IPS DF 6.9 (cell line): ENCODE data around the gene C11orf54.
"Not testable (repeated sequence)": the region's sequence is repeated elsewhere in the genome, so short reads cannot be mapped to it uniquely, and the experiment has no call there.

ENCODE experiments used
- DNase-seq: peaks from one replicate; pipeline ENCODE4 v3.0.0-alpha.2; 2013; ENCODE audit warnings: low read depth, low spot score
- H3K27ac ChIP-seq: one replicate; pipeline ENCODE4 v1.5.1; 2013; ENCODE audit warnings: low read length, control low read depth
- H3K27me3 ChIP-seq: 2 replicates; pipeline ENCODE4 v1.6.1; 2013; ENCODE audit warnings: mild to moderate bottlenecking, low read length; ENCODE audit not compliant: control insufficient read depth, insufficient read depth
- H3K36me3 ChIP-seq: 2 replicates; pipeline ENCODE4 v1.6.1; 2013; ENCODE audit warnings: low read length; ENCODE audit not compliant: control insufficient read depth, insufficient read depth
- H3K4me1 ChIP-seq: 2 replicates; pipeline ENCODE4 v1.6.1; 2013; ENCODE audit warnings: low read length; ENCODE audit not compliant: control insufficient read depth, insufficient read depth
- H3K4me3 ChIP-seq: 2 replicates; pipeline ENCODE4 v1.5.1; 2013; ENCODE audit warnings: mild to moderate bottlenecking, low read length
- H3K9me3 ChIP-seq: 2 replicates; pipeline ENCODE4 v1.6.1; 2013; ENCODE audit warnings: low read length, inconsistent platforms; ENCODE audit not compliant: control insufficient read depth, insufficient read depth
- WGBS: extraction: QIAGEN DNeasy Blood & Tissue Kit; methylation state at CpG from one replicate; pipeline ENCODE4 v1.1.7; 2013; ENCODE audit warnings: mixed read lengths, missing lambda C conversion rate; ENCODE audit not compliant: insufficient read length, insufficient coverage; 5-methylcytosine and 5-hydroxymethylcytosine counted together

Gene C11orf54

GRCh38 chr11:93745005-93745755 is 3.7 kb downstream of the C11orf54 start:
- DNase-seq, H3K27ac ChIP-seq: not testable (repeated sequence)
- no CpG with 5 or more reads among the region's 12 CpGs for WGBS

GRCh38 chr11:93746101-93746500 is 4.6 kb downstream of the C11orf54 start:
- no peaks in the 10 kb centered on the region for H3K27me3 ChIP-seq
- no peak for DNase-seq
- no peaks in the 10 kb centered on the region for H3K4me1 ChIP-seq
- no peaks in the 10 kb centered on the region; the same call in 1 of the 2 replicates for H3K36me3 ChIP-seq
- no peaks in the 10 kb centered on the region for H3K9me3 ChIP-seq
- H3K4me3 ChIP-seq = no peak overlapping the region
- WGBS = no CpG with 5 or more reads among the region's 2 CpGs
- H3K27ac ChIP-seq = no peak overlapping the region

More at GRCh38 chr11:93745005-93745755, 3.7 kb downstream of the C11orf54 start:
- not testable (repeated sequence) for H3K9me3 ChIP-seq, H3K36me3 ChIP-seq, H3K4me3 ChIP-seq, H3K27me3 ChIP-seq, H3K4me1 ChIP-seq

GRCh38 chr11:93747122-93747521 is 5.7 kb downstream of the C11orf54 start:
- no CpG with 5 or more reads among the region's 1 CpG for WGBS

GRCh38 chr11:93751001-93751400 is 9.5 kb downstream of the C11orf54 start:
- Histone ChIP-seq H3K27ac (no peak overlapping the region), H3K9me3 (no peaks in the 10 kb centered on the region), H3K27me3 (no peaks in the 10 kb centered on the region), H3K36me3 (peaks cover 2% of the 10 kb centered on the region; the same call in 1 of the 2 replicates), H3K4me1 (no peaks in the 10 kb centered on the region), H3K4me3 (no peak overlapping the region)
- WGBS = no CpG with 5 or more reads among the region's 1 CpG
- DNase-seq = no peak

More at GRCh38 chr11:93747122-93747521, 5.7 kb downstream of the C11orf54 start:
- no peaks in the 10 kb centered on the region for H3K4me1 ChIP-seq
- no peak for DNase-seq
- H3K9me3 ChIP-seq = no peaks in the 10 kb centered on the region
- no peak overlapping the region for H3K27ac ChIP-seq
- no peaks in the 10 kb centered on the region; the same call in 1 of the 2 replicates for H3K36me3 ChIP-seq
- no peaks in the 10 kb centered on the region for H3K27me3 ChIP-seq
- no peak overlapping the region for H3K4me3 ChIP-seq

- H3K27ac ChIP-seq = no peak overlapping the region
- no peaks in the 10 kb centered on the region for H3K9me3 ChIP-seq
- no peaks in the 10 kb centered on the region for H3K27me3 ChIP-seq
- WGBS = no CpG with 5 or more reads among the region's 2 CpGs
- no peak overlapping the region for H3K4me3 ChIP-seq
- H3K4me1 ChIP-seq = no peaks in the 10 kb centered on the region
- peaks cover 7% of the 10 kb centered on the region for H3K36me3 ChIP-seq
- DNase-seq = no peak
These were observed 11.8 kb downstream of the C11orf54 start for GRCh38 chr11:93753241-93753640.

GRCh38 chr11:93756748-93757147 is 15.3 kb downstream of the C11orf54 start:
- H3K27ac ChIP-seq = no peak overlapping the region
- no CpG with 5 or more reads among the region's 3 CpGs for WGBS
- no peaks in the 10 kb centered on the region for H3K27me3 ChIP-seq
- no peaks in the 10 kb centered on the region for H3K4me1 ChIP-seq
- H3K36me3 ChIP-seq = peaks cover 12% of the 10 kb centered on the region
- DNase-seq = no peak
- no peaks in the 10 kb centered on the region for H3K9me3 ChIP-seq
- no peak overlapping the region for H3K4me3 ChIP-seq

- WGBS = no CpG with 5 or more reads among the region's 3 CpGs
- Histone ChIP-seq H3K4me3 (no peak overlapping the region), H3K9me3 (no peaks in the 10 kb centered on the region)
These were observed 15.8 kb downstream of the C11orf54 start for GRCh38 chr11:93757301-93757700.

GRCh38 chr11:93757924-93758865 is 16.7 kb downstream of the C11orf54 start:
- no peak overlapping the region for H3K4me3 ChIP-seq
- H3K9me3 ChIP-seq = no peaks in the 10 kb centered on the region
- H3K4me1 ChIP-seq = no peaks in the 10 kb centered on the region
- H3K27me3 ChIP-seq = no peaks in the 10 kb centered on the region
- WGBS = no CpG with 5 or more reads among the region's 38 CpGs
- H3K36me3 ChIP-seq = peaks cover 12% of the 10 kb centered on the region
- no peak for DNase-seq
- H3K27ac ChIP-seq = no peak overlapping the region

More at GRCh38 chr11:93757301-93757700, 15.8 kb downstream of the C11orf54 start:
- no peak for DNase-seq
- Histone ChIP-seq H3K4me1 (no peaks in the 10 kb centered on the region), H3K36me3 (peaks cover 12% of the 10 kb centered on the region), H3K27me3 (no peaks in the 10 kb centered on the region), H3K27ac (no peak overlapping the region)

GRCh38 chr11:93759123-93759522 is 17.7 kb downstream of the C11orf54 start:
- H3K4me3 ChIP-seq, H3K4me1 ChIP-seq, H3K27ac ChIP-seq, DNase-seq, H3K9me3 ChIP-seq, H3K27me3 ChIP-seq: not testable (repeated sequence)
- no CpG with 5 or more reads among the region's 4 CpGs for WGBS
- peaks cover 12% of the 10 kb centered on the region for H3K36me3 ChIP-seq

- no CpG with 5 or more reads among the region's 1 CpG for WGBS
- H3K4me1 ChIP-seq = no peaks in the 10 kb centered on the region
- no peak for DNase-seq
- no peak overlapping the region for H3K27ac ChIP-seq
- H3K4me3 ChIP-seq = no peak overlapping the region
- H3K27me3 ChIP-seq = no peaks in the 10 kb centered on the region
- no peaks in the 10 kb centered on the region for H3K9me3 ChIP-seq
- peaks cover 10% of the 10 kb centered on the region for H3K36me3 ChIP-seq
These were observed 20.4 kb downstream of the C11orf54 start for GRCh38 chr11:93761910-93762309.
